ENCODE measurements around the gene PES1. TPM values are rescaled to one million over a fixed set of nuclear protein-coding genes. Genes with fewer than 3 reads are reported as not detected.

The PES1 gene
- total RNA-seq, 6 donors from 2014 or later = 27.2 to 66.9 (median 56.9) TPM

GRCh38 chr22:30586414-30586813, 5.3 kb downstream of the PES1 start:
- H3K27ac ChIP-seq = no peak overlapping the region
- TF ChIP-seq POLR2A (IDR thresholded peaks at IDR 0.05) (no peak), CTCF (IDR thresholded peaks at IDR 0.05) (no peak), EP300 (IDR thresholded peaks at IDR 0.05) (no peak), POLR2AphosphoS5 (IDR thresholded peaks at IDR 0.05) (no peak)
- H3K9me3 ChIP-seq = no peaks in the 10 kb centered on the region
- H3K4me3 ChIP-seq = no peak overlapping the region
- H3K27me3 ChIP-seq = no peaks in the 10 kb centered on the region
- no peak for ATAC-seq (ENCODE audit: low FRiP score in 2 of 2)
- no peak for DNase-seq
- H3K4me1 ChIP-seq = peaks cover 12 to 18% (median 14%) of the 10 kb centered on the region in 4 donors
- WGBS, 2 donors = 96% methylated on average over 8 of the region's 8 CpGs
- H3K36me3 ChIP-seq = peaks cover 31 to 79% (median 77%) of the 10 kb centered on the region in 4 donors

GRCh38 chr22:30584441-30584840, 7.3 kb downstream of the PES1 start:
- Histone ChIP-seq H3K27ac (no peak overlapping the region), H3K27me3 (no peaks in the 10 kb centered on the region), H3K4me1 (no peaks in the 10 kb centered on the region), H3K4me3 (no peak overlapping the region), H3K9me3 (no peaks in the 10 kb centered on the region), H3K36me3 (peaks cover 51 to 99% (median 97%) of the 10 kb centered on the region in 4 donors)
- DNase-seq (peak in 1 of 2 donors; percentile 62), ATAC-seq (ENCODE audit: low FRiP score in 2 of 2) (no peak)
- TF ChIP-seq POLR2A (IDR thresholded peaks at IDR 0.05) = no peak
- TF ChIP-seq POLR2AphosphoS5 (IDR thresholded peaks at IDR 0.05) = no peak
- no peak for TF ChIP-seq EP300 (IDR thresholded peaks at IDR 0.05)
- no peak for TF ChIP-seq CTCF (IDR thresholded peaks at IDR 0.05)
- WGBS, 2 donors = 94 to 95% methylated on average over 13 to 15 of the region's 15 CpGs

- no peak for ATAC-seq (ENCODE audit: low FRiP score in 2 of 2)
- peak in 1 of 2 donors; percentile 50 for DNase-seq
- 73 to 91% methylated on average over 11 to 13 of the region's 13 CpGs for WGBS, 2 donors
- peak overlapping the region in 1 of 4 donors; percentile 2 for H3K27ac ChIP-seq
- H3K36me3 ChIP-seq = peaks cover 65 to 100% (median 98%) of the 10 kb centered on the region in 4 donors
- TF ChIP-seq CTCF (IDR thresholded peaks at IDR 0.05) = no peak
- no peak for TF ChIP-seq POLR2A (IDR thresholded peaks at IDR 0.05)
- no peak for TF ChIP-seq POLR2AphosphoS5 (IDR thresholded peaks at IDR 0.05)
- no peak for TF ChIP-seq EP300 (IDR thresholded peaks at IDR 0.05)
- no peaks in the 10 kb centered on the region for H3K27me3 ChIP-seq
- no peaks in the 10 kb centered on the region for H3K4me1 ChIP-seq
- H3K9me3 ChIP-seq = no peaks in the 10 kb centered on the region
- H3K4me3 ChIP-seq = no peak overlapping the region
These were observed 8.7 kb downstream of the PES1 start for GRCh38 chr22:30582788-30583545.

- Histone ChIP-seq H3K36me3 (peaks cover 56 to 100% (median 98%) of the 10 kb centered on the region in 4 donors), H3K4me3 (no peak overlapping the region), H3K27ac (no peak overlapping the region), H3K27me3 (no peaks in the 10 kb centered on the region), H3K9me3 (no peaks in the 10 kb centered on the region), H3K4me1 (no peaks in the 10 kb centered on the region)
- ATAC-seq (ENCODE audit: low FRiP score in 2 of 2) (no peak), DNase-seq (peak in 1 of 2 donors; percentile 53)
- TF ChIP-seq EP300 (IDR thresholded peaks at IDR 0.05) (no peak), CTCF (IDR thresholded peaks at IDR 0.05) (no peak), POLR2A (IDR thresholded peaks at IDR 0.05) (no peak), POLR2AphosphoS5 (IDR thresholded peaks at IDR 0.05) (no peak)
- 82 to 99% methylated on average over 3 to 6 of the region's 6 CpGs for WGBS, 2 donors
These were observed 9.7 kb downstream of the PES1 start for GRCh38 chr22:30582051-30582450.
